NCI-H510A (cell line): Measurements from ENCODE around the gene RAP1GAP.

Source experiments
- DNase-seq: peaks from one replicate; lab custom pipeline; 2025; lab: John Stamatoyannopoulos, UW

Gene RAP1GAP

DNA sequence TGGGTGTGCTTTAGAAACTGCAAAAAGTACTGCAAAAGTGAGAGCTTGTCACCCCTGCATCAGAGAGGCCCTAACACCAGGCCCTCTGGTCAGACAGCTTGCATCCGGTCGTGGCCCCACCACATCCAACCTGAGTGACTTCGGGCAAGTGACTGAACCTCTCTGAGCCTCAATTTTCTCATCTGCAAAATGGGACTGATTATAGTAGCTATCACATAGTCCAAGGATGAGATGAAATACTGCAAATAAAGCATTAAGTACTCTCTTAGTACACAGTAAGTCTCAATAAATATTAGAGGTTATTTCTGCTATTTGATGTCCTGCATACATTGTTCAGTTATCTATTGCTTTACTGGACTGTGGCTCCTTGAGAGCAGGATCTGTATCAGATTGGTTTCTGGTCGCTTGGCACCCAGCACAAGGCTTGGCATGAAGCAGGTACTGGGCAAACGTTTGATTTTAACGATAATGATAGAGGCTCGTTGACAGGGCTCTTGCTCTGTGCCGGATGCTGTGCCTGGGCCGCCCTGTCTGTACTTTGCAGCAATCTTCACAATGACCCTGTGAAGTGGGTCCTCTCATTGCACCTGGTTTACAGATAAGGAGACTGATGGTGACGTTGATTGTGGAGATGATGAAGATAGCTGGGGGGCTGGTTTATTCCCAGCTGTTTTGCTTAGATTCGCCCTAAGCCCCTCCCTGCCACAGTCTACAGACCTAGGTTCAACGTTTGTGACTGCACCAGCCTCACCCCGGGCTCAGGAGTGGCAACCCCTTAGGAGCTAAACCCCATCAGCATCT lies 43.6 kb downstream of the RAP1GAP start:
- no peak for DNase-seq

DNA sequence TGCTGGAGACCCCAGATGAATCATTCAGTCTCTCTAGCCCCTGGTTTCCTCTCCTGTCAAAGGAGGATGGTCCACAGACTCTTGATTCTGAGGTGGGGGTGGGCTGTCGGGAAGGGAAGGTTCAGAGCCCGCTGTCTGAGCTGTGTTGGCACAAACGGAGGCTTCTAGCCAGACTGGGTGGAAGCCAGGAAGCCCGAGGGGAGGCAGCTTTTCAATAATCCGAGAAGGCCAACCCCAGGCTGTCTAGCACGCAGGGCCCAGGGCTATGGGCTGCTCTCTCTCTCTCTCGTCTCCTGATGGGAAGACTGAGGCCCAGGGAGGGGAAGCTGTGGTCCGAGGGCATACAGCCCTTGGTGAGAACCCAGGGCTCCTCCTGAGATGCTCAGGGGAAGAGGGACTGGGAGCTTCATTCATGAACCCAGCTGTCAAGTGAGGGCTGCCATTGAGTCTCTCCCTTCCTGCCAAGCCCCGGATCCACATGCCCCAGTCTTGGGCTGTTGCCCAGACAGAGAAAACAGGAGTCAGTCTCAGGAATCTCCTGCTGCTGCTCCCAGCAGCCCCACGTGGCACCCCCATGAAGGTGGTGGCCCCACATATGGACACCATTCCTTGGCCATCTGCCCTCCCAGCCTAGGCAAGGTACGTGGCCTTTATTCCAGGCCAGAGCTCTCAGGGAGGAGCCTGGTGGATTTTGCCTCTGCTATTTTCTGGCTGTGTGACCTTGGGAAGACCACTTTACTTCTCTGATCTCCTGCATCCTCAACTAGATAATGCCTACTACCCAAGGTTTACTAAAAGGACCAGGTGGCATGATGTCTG lies 44.4 kb downstream of the RAP1GAP start:
- DNase-seq, result no peak

DNA sequence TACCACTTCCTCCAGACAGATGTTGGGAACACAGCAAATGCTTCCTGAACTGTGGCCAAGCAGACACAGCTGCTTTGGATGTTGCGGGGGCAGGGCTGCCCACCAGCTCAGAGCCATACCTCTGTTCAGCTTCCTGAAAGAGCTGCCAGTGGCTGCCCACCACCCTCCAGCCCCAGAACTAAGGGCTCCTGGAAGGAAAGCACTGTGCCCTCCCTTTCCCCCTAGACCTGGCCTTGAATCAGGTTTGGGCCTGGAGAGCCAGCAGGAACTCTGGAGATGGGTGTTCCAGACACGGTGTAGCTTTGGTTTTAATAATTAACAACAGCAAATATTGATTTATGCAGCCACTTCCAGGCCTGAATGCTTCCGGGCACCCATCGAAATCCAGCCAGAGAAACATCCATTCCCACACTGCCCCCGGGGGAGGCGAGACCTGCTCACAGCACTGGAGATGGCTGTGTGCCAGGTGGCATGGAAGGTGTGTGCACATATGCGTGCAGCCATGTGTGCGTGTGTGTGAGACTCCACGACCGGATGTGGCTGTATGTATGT lies 45.7 kb downstream of the RAP1GAP start:
- peak; percentile 52 for DNase-seq

DNA sequence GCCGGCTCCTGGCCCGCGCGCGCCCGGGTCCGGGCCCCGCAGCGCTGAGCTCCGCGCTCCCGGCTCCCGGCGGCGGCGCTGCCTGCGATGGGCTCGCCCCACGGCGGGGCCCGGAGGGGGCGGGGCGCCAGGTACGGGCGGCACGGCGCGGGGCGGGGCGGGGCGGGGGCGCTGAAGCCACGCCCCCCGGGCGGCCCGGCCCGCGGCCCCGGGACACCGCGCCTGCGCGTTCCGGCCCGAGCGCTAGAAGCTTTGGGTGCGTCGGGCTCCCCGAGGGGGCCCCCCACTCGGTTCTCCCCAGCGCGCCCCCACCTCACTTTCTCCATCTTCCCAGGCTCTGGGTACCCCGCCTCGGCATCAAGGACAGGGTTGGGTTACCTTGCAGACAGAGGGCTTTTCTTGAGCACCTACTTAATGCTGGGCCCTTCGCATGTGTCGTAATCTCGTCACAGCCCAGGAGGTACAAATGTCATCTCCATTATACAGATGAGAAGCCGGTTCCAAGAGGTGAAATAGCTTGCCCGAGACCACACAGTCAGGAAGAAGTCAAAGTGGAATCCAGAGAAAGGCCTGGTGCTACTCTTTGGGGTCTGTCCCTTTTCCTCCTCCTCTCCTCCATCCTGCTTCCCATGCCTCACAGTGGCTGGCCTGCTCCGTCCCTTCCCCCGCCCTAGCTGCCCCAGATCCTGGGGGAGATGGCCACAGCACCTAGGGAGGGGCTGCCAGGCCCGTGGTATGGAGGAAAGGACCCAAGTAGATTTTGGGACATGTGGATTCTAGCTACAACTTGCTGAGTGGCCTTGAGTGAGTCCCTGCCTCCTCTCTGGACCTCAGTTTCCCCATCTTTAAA lies 46.5 kb downstream of the RAP1GAP start:
- DNase-seq, result no peak

DNA sequence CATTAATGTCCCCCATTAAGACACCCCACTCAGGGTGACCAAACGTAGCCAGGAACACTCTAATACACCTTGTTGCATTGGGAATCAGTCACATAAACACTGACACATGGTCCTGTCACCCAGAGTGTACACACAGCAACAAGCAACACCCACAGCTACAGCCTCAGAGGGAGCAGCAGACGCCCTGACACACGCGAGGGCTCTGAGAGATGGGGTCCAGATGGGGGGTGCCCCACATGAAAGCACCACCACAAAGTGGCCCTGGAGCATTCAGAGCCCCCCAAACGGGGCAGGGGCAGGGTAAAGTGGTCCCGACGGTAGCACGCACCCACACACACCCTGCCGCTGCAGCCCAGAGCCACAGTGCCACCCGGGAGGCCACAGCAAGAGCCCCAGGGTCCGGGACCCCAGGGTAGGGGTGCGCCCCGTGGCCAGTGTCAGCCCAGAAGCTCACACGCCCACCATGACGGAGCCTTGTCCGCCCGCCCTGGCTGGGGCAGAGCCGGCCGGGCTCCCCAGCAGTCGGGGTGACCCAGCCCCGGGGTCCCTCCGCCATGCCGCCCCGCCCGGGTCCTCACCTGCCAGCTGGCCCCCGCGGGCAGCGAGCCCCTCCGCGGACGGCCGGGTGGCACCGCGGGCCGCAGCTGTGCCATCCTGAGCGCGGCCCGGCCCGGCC lies 47.3 kb downstream of the RAP1GAP start:
- DNase-seq, result no peak

DNA sequence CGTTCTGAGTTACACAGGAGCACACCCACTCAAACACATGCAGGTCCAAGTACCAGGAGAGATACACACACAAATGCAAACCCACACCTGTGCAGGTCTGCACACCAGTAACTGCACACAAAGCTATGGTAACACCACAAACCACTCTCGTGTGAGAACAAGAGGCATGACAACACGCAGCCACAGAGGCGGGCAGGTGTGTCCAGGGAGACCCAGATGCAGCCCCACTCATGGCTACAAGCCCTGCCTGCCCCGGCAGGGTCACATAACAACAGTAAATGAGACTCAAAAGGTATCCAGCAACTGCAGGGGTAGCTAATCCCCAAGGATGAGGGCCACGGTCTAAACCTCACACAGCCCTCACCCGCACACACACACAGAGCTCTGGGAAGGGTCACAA lies 48.1 kb downstream of the RAP1GAP start:
- no peak for DNase-seq

DNA sequence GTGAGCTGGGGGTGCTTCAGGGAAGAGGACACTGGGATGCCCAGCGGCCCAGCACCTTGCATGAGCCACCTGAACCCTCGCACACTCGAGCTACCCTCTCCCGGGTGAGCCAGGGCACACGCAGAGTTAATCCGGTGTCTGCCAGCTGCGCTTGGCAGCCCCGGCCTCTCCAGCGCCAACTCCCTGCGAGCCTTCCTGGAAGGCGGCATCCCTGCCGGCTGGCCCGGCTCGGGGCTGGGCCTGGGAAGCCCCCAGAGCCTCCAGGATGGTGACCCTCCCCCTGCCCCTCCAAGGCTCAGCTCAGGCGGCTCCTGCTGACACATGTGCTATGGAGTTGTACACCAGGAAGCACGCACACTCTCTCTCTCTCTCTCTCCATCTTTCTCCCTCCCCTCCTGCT lies 48.7 kb downstream of the RAP1GAP start:
- DNase-seq, result no peak

DNA sequence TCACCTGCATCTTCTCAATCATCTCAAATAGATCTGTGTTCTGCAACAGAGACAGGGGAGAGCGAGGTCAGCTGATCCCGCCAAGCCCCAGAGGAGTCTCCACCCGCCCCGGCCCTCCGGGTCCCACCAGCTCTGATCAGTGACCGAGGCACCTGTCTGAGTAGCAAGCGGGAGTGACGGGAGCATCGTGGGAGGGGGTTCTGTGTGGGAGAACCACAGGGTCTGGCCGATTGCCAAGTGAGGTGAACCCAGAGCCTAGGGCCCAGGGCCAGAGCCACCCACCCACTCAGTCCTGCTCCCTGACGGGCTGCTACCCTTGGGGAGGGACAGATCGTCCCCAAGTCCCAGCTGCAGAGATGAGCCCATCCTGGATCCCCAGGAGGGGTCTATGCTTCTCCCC lies 49.1 kb downstream of the RAP1GAP start:
- DNase-seq, result no peak

DNA sequence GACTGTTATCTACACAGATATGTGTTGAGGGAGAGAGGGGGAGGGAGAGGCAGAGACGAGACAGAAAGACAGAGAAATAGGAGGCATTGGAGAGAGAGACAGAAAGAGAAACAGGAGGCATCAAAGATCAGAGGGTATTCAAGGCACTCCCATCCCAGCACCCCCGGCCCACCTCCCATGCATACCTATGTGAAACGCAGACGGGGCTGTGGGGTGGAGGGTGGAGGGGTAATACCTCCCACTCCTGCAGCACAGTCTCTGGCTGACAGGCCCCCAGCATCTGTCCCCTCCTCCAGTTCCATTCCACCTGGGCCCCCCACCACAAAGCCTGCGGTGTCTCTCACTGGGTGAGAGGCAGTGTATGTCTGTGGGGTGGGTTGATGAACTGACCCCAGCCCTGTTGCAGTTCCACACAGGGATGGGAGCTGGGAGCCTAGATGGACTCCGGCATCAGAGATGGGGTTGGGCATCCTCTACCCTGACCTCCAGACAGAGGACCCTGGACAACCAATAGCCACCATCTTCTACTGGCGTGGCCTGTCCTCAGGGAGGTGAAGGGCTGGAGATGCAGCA lies 49.7 kb downstream of the RAP1GAP start:
- no peak for DNase-seq

DNA sequence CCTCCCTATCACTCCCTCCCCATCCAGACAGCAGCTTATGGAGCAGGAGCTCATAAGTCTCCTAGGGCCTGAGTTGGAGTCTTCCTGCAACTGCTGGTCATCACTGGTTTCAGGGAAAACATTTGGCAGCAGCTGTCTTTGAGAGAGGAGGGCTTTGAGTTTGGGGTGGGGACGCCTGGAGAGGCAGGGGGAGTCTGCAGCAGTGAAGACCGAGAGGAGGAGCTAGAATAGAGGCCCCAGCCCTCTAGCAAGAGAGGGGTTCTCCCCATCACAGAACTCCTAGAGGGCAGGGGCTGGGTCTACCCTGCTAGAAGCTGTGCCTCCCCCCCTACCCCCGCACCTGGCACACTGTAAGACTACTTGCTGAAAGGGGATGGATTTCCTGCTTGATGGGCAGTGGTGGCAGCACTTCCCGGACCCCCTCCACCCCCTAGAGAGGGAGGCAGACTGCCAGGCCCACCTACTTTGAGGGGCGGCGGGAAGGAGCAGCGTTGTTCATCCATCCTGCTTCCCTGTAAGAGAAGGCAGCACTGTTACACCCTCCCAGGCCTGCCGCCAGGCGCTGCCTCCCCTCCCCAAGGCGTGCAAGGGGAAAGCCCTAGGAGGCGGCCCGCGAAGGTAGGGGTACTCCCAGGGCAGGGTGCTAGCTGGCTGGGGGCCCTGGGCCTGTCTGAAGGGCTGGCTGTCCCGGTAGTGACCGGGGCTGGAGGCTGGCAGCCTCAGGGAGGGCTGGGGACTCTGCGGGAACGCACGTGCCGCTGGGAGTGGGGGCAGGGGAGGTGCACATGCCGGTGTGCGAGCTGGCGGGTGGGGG lies 50.4 kb downstream of the RAP1GAP start:
- no peak for DNase-seq

DNA sequence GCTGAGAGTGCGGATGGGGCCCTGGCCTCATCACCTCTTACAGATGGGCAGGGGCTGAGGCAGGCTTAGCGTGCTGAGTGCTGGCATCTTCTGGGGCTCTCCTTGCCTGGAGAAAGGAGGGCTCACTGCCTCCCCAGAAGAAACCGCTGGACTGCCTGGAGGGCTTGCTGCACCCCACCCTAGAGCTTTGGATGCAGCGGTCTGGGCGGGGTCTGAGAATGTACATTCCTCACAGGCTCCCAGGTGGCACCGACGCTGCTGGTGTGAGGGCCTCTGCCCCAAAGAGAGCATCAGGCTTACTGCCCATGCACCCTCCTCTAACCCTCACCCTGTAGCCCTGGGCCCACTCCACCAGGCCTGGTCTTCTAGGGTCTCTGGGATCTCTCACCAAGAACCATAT lies 51.1 kb downstream of the RAP1GAP start:
- no peak for DNase-seq

DNA sequence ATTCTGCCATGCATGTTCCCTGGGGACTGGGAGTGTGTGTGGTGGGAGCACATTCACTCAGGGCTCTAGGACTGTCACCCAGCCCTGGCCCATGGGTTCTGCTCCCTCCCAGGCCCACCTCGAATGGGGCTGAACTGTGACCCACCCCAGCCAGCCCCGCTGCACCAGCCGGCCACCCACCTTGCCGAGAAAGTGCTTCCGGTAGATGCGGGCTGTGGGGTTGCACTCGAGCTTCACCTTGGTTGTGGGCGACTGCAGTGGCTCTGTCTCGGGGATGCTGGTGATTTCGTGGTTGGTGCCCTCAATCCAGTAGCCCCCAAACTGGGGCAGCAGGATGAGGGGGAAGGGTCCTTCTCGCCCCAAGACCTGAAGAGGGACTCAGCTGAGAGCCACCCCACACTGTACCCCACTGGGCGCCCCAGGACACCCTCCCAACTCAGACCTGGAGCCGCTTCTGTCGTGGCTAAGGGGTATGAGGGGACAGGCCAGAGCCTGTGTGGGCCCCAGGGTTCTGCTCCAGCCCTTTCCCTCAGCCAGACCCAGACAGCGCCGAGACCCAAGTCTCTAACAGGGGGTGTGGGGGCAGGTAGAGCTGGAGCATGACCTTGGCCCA lies 51.9 kb downstream of the RAP1GAP start:
- no peak for DNase-seq

DNA sequence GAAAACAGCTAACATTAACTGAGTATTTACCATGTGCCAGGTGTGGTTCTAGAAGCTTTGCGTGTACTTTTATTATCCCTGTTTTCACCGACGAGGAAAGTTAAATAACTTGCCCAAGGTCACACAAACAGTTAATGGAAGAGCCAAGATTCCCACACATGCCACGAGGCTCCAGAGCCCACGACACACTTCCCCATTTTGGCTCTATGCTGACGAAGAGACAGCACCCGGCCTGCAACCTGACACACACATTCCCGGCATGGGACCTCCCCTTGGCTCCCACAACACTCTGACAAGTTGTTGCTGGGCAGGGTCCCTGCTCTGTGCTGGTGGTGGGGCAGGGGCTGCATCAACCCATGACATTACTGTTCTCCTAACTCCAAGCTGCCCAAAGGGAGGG lies 52.8 kb downstream of the RAP1GAP start:
- no peak for DNase-seq

DNA sequence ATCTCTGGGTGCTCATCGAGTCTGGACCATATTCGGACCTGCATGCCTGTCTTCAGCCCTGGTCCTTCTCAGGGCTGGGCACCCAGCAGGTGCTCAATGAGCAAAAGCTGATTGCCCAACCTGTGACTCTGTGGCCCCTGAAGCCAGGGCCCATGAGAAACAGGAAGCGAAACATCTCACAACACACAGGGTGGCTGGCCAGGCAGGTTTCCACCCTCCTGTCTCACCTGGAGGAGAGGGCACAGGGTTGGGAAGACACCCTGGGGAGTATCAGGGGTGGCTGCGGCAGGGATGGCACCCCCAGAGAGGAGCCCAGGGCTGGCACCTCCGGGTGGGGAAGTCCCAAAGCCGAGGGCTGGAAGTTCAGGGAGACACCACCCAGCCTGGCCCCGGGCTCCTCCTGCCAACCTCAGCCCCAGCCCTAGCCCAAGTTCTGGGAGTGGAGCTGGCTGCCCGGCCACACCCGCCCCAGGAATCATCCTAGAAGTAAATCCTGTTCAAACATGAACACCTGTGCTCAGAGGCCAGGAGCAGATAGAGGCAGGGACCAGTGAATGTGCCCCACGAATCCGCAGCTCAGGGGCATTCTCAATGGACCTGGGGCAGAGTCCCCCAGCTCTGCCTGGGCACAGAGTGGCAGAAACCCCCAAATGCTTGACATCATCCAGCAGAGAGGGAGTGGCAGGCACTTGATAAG lies 54.6 kb downstream of the RAP1GAP start:
- DNase-seq, result no peak

DNA sequence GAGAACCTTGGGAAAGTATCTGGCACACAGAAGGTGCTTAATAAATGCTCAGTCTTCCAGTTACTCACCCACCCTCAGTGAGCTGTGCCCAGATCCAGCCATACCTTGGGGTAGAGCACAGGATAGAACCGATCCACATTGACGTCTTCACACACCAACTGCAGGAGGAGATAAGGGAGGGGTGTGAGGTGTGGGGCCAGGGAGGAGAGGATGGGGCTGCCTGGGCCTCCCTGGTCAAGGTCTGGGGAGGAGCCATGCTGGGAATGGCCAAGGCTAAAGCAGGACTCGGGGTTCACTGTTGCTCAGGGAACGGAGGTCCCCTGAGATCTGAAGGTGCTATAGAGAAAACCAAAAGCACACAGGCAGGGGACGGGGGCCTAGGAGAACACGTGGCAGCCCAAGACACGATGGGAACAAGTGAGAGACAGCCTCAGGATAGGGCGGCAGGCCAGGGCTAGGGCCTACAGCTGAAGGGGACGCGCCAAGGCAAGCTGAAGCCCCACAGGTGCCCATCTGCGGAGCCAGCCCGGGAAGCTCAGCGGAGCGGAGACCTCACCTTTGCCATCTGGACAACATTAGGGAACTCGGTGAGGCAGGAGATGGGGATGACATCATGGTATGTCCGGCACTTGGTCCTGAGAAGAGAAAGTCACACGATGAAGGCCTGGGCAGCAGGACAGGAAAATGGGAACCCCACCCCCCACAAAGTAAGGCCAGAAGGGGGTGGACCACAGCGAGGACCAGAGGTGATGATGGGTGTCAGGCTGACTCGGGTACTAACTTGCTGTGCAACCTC lies 55.9 kb downstream of the RAP1GAP start:
- DNase-seq, result no peak

DNA sequence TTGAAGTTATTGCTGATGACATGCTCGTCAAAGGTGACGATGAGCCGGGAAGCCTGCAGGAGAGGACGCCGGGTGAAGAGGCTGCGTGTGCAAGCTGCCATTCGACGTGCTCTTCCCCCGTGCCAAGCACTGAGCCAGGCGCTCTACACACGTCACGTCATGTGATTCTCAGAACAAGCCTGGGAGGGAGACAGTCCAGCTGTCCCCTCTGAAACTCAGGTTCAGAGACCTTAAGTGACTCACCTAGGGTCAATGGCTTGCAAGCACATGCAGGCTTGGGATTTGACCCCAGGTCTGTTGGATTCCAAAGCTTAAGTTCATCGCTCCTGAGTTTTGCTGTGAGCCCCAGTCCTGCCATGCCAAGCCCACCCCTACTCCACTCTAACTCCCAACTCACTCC lies 57.1 kb downstream of the RAP1GAP start:
- no peak for DNase-seq

DNA sequence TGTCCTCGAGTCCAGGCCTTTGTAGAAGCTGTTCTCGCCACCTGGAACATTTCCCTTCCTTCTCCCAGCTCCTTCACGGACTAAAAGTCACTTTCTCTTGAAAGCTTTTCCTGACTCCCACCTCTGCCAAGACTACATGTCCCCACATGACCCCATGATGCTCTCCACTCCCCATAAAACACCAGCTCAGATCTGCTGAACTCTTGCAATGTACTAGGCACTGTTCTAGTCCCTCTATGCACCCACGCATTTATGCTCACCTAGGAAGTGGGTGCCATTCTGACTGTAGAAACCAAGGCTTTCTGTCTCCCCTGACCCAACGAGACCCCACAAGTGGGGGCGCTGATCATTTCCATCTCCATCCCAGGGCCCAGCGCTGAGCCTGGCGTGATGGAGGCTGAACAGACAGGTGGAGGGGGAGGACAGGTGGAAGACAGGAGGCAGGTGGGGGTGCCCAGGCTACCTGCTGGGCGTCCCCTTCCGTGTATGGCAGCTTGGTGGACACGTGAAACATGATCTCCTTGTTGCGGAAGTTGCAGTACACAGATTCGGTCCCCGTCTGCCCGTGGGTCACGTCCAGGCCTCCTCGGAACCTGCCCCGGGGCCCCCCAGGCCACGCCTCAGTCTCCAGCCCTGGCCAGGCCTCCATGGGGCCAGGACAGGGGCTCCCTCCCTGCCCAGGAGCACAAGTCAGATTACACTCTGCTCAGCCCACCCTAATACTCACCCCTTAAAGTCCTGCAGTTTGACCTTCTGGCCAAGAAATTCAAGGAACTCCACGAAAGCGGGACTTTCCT lies 58.0 kb downstream of the RAP1GAP start:
- no peak for DNase-seq

DNA sequence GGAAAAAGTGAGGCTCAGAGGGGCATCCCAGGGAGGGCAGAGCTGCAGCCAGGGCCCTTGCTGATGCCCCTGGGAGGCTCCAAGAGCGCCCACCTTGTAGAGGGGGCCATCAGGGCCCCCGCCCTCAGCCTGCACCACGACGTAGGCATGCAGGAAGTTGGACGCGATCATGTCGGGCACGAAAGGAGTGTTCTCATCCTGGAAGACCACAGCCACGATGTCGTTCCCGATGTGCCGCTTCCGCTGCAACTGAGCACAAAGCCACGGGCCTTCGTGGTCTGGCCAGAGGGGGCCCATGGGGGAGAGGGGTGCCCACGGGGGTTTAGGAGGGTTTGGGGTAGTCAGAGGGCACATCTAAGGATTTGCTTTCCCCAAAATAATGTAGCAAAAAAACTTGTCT lies 59.1 kb downstream of the RAP1GAP start:
- DNase-seq, result no peak
